Measurements from ENCODE around the gene PYHIN1.
"Not testable (repeated sequence)": the region's sequence is repeated elsewhere in the genome, so short reads cannot be mapped to it uniquely, and the experiment has no call there.

PYHIN1 gene

DNA sequence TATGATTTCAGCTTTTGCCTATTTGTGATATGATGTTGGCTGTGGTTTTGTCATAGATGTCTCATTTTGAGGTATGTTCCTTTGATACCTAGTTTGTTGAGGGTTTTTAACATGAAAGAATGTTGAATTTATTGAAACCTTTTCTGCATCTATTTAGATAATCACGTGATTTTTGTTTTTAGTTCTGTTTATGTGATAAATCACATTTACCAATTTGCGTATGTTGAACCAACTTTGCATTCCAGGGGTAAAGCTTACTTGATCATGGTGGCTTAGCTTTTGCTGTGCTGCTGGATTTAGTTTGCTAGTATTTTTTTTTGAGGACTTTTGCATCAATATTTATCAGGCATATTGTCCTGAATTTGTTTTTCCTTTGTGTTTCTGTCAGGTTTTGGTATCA lies 51.9 kb downstream of the PYHIN1 start:
- no peak for DNase-seq (ENCODE audit: low spot score)

- no peak for DNase-seq (ENCODE audit: low spot score)
Observed at GRCh38 chr1:158984386-158984785, 53.0 kb downstream of the PYHIN1 start.

DNA sequence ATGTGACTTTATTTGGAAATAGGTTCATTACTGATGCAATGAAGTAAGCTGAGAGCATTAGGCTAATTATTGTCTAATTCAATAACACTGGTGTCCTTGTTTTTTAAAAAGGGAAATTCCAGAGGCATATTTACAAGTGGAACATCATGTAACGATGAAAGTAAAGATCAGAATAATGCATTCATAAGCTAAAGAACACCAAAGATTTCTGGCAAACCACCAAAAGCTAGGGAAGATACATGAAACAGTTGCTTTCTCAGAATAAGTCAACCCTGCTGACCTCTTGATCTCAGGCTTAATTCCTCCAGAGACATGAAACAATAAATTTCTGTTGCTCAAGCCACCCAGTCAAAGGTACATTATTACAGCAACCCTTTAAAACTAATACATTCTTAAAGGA lies 58.1 kb downstream of the PYHIN1 start:
- DNase-seq (ENCODE audit: low spot score) = no peak

- no peak for DNase-seq (ENCODE audit: low spot score)
Observed at GRCh38 chr1:158992787-158993312, 61.5 kb downstream of the PYHIN1 start.

- DNase-seq (ENCODE audit: low spot score) = no peak
Observed at GRCh38 chr1:158996998-158997397, 65.6 kb downstream of the PYHIN1 start.

DNA sequence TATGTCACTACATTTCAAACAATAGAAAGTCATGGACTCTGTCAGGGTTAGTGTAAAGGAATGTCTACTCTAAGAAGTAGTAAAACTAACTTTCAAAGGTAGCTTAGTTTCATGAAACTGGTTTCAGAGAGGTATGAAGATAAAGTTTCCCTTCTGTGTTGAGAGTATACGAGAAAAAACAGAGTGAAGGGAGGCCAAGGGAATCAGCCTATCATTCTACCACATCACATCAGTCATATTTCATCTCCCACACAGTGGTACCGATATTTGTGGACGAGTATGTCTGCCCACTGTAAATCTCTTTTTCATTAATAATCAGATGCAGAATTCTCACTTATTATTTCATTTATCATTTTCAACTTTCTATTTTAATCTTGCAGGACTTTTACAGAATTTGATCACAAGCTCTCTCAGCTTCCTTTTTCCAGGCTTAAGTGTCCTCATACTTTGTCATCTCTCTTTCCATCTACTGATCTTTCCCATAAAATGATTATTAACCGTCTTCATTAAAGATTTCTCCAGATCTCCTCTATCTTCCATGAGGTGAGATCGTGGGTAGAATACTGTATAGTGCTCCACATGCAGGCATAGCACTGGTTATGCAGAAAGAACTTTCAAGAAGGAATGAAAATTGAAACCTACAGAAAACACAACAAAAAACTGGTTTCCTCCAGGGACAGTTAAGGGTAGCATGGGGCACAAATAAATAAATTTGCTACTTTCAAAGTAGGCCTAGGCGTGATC lies 66.9 kb downstream of the PYHIN1 start:
- DNase-seq (ENCODE audit: low spot score) = no peak

- DNase-seq (ENCODE audit: low spot score) = no peak
Observed at GRCh38 chr1:158998781-158999161, 67.4 kb downstream of the PYHIN1 start.

DNA sequence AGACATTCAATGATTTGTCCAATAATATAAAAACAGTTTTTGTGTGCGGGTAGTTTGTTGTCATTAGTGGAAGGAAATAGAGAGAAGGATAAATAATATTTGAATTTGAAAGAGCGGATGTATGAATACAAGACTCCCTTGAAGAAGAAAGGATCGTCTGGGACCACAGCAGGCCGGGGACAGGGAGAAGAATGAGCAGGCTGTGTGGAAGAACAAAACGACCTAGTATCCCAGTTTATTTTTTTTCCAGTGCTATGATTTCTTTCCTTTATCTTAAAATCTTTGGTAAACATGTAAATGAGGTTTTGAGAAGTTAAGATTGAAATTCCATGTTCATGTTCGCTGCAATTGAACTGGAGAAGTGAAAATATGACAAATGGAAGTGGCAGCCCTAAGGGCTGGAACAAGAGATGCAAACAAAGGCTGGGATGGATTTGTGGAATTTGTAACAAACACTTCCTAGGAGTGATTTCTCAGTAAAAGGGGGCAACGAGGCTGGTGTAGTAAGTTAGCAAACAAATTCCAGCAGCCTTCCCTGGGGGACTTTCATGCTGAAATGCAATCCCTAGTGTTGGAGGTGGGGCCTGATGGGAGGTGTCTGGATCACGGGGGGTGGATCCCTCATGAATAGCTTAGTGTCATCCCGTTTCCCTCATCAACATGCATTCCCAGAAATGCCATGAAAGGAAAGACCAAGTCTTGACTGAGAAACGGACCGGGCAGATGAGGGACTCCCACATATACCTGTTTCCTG lies 68.1 kb downstream of the PYHIN1 start:
- no peak for DNase-seq (ENCODE audit: low spot score)

DNA sequence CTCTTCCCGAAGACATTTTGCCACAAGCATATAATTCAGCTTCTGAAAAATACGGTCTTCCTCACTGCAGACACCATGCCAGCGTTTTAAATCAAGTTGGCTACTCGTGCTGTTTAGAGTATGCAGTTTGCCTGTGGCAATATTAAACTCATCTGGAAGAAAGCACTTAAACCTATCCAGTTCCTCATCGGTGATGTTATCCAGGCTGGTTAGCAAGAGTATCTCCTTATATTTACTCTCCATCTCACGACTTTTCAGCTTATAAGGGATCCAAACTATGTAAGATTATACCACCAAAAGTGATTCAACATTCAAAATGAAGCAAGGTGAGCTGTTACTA lies 68.7 kb downstream of the PYHIN1 start:
- DNase-seq (ENCODE audit: low spot score) = no peak

- no peak for DNase-seq (ENCODE audit: low spot score)
Observed at GRCh38 chr1:159000625-159001024, 69.3 kb downstream of the PYHIN1 start.

- DNase-seq (ENCODE audit: low spot score) = no peak
Observed at GRCh38 chr1:159005161-159005560, 73.8 kb downstream of the PYHIN1 start.

DNA sequence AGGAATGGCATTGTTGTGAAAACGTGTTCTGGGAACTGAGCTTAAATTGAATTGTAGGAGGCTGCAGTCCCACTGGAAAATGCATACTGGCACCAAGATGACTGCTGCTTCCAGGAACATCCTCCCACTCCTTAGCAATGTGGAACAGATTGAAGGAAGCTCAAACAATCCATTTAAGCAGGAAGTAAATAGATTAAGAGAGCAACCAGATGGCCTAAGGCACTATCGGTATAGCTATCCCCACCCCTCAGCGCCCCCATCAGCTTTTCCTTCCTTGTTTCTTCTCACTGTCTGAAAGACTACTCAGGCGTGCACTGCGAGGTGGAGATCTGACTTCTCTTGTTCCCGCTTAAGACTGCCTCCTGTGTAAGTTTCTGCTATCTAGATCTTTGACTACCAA lies 74.3 kb downstream of the PYHIN1 start:
- DNase-seq (ENCODE audit: low spot score) = no peak

GRCh38 chr1:159006210-159006807 lies 75.0 kb downstream of the PYHIN1 start:
- not testable (repeated sequence) for DNase-seq (ENCODE audit: low spot score)

DNA sequence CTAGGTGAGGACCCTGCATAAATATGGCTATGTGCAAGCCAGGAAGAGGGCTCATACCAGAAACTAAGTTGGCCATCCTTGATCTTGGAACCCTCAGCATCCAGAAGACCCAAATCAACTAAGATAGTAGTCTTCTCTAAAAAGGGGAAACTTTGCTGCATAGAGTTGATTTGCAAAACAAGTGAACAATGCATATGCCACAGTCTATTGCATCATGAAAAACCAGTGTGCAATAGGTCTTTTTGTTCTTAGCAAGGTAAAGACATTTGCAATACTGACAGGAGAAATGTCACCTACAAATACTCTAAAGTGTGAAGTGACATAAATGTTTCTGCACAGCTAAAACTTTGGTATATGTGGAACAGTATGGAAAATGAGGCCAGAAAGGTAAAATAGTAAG lies 76.4 kb downstream of the PYHIN1 start:
- no peak for DNase-seq (ENCODE audit: low spot score)

DNA sequence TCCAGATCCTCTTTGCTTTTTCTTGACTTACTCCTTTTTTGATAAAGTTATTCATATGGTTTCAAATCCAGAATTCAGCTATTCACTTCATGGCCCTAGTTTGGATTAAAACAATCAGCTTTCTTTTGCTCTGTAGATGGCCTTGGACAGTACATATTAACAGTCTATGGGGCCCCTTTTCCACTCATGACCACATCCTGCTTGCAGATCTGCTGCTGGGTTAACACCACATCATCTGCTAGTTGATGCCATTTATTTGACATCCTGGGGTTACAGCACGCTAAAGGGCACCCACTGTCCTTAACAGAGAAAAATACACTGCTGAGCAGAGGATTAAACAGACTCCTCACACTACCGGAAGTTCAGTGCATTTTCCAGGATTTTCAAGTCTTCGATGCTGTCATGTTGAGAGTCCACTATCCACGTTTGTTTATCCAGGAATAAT lies 77.4 kb downstream of the PYHIN1 start:
- DNase-seq (ENCODE audit: low spot score) = no peak

DNA sequence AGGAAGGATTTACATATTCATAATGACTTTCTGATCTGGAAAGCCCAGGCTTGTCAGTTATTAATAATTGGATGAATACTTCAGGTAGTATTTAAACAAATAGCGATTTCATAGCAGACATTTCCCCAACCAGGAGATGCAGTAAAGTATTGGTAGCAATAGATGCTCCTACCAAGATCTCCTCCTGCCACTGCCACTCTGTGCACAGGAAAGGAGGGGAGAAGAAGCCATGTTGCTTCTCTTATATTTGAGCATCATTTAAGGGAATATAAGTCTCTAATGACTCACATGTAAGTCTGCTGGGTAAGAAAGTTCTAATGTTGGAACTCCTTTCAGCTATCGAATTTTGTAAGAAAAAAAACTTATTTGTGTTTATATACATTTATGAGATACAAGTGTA lies 77.9 kb downstream of the PYHIN1 start:
- DNase-seq (ENCODE audit: low spot score) = no peak

GRCh38 chr1:159009704-159010361 lies 78.5 kb downstream of the PYHIN1 start, which contains the start of gene IFI16:
Gene IFI16, plus strand, starts transcription at chr1:159009907. Its CDS starts 4,774 bp downstream, at chr1:159014681.
- DNase-seq (ENCODE audit: low spot score) = no peak

DNA sequence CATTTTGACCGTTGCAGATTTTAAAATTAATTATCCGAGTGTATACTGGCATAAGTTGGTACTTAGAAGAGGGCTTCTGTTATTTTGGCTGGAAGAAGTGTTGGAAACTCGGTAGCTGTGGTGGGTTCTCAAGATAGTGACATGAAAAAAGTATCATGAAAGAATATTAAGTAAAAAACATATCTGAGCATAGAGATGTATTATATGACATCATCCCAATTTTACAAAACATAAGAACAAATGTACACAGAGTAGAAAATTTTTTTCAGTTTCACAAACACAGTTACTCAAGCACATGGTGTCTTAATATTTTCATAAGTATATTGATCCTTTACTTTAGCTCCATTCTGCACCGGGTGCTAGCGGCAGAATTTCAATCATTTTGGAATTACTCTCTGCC lies 79.0 kb downstream of the PYHIN1 start:
- DNase-seq (ENCODE audit: low spot score) = no peak

DNA sequence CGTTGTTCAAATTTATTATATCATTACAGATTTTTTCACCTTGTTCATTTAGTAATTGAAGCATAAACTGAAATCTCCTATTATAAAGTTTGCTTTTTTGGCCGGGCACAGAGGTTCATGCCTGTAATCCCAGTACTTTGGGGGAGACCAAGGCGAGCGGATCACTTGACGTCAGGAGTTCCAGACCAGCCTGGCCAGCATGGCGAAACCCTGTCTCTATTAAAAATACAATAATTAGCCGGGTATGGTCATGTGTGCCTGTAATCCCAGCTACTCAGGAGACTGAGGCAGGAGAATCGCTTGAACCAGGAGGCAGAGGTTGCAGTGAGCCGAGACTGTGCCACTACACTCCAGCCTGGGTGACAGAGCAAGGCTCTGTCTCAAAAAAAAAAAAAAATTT lies 79.6 kb downstream of the PYHIN1 start:
- DNase-seq (ENCODE audit: low spot score) = not testable (repeated sequence)

GRCh38 chr1:159011751-159012150 lies 80.4 kb downstream of the PYHIN1 start:
- no peak for DNase-seq (ENCODE audit: low spot score)

DNA sequence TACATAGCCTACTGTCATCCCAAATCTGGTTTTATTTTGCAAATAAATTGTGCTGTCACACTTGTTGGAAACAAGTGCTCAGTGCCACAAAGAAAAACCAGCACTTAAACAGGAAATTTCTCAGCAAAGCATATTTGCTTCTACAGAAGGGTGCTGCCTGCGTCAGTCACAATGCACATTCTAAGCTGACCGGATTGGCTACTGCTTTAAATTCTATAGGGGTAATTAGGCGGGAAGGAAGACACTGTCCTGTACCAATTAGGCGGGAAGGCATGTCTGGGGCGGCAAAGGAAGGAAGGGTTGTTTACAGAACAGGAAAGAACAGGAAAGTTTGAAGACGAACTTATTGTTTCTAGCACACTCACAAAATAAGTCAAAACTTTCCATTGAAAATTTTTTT lies 81.1 kb downstream of the PYHIN1 start:
- DNase-seq (ENCODE audit: low spot score) = no peak

DNA sequence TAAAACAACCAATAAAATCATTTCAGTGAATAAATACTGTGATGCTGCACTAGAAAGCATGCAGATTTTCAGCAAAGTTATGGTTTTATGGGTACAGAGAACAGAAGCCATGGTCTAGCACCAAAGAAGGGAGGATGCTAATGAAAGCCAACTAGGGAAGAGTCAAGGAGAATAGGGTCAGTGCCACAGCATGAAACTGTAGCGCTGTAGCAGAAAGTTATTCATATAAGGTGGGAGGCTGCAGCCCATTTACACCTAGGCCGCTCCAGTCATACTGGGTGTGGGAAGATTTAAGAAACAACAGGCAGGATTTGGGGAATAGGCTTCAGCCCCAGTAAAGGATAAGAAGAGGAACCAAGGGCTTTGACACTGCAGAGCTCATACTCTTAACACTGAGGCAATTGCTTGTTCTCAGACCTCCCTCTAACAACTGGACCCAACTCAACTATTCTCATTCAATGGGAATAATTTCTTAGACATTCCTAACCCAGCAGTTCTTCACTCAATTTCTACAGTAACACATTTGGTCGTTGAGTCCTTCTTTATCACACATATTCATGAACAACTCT lies 82.7 kb downstream of the PYHIN1 start:
- no peak for DNase-seq (ENCODE audit: low spot score)

Data from left forelimb (tissue), 1 donor.